Endothelial cell of umbilical vein (primary cell): Measurements from ENCODE around the gene XYLT1.

Source experiments
- EZH2 ChIP-seq: IDR thresholded peaks from 2 replicates; pipeline ENCODE4 v1.6.1; 2012; ENCODE audit warnings: borderline replicate concordance, low read depth, mild to moderate bottlenecking, moderate library complexity, low read length, inconsistent platforms; ENCODE audit not compliant: severe bottlenecking
- FOS ChIP-seq: IDR thresholded peaks from 2 replicates; pipeline ENCODE4 v1.6.1; 2011; ENCODE audit warnings: mild to moderate bottlenecking, low read length, moderate library complexity, borderline replicate concordance; ENCODE audit not compliant: insufficient read depth
- GATA2 ChIP-seq: IDR thresholded peaks from 2 replicates; pipeline ENCODE4 v1.7.0; 2011; ENCODE audit warnings: low read depth, mild to moderate bottlenecking, moderate library complexity, mixed read lengths, low read length; ENCODE audit not compliant: insufficient read length, insufficient read depth
- JUN ChIP-seq: IDR thresholded peaks from 2 replicates; pipeline ENCODE4 v1.6.1; 2011; ENCODE audit warnings: borderline replicate concordance, low read depth; ENCODE audit not compliant: insufficient read length, insufficient read depth
- MAX ChIP-seq: IDR thresholded peaks from 2 replicates; pipeline ENCODE4 v1.6.1; 2011; ENCODE audit not compliant: insufficient read depth, insufficient read length
- MYC ChIP-seq: IDR thresholded peaks from one replicate; pipeline ENCODE4 v1.6.1; 2011; ENCODE audit warnings: mild to moderate bottlenecking, low read depth, low read length
- POLR2A ChIP-seq: IDR thresholded peaks from 2 replicates; pipeline ENCODE4 v1.6.1; 2012; ENCODE audit warnings: low read depth, mild to moderate bottlenecking, control low read depth, low read length
- POLR2AphosphoS5 ChIP-seq: IDR thresholded peaks from 2 replicates; pipeline ENCODE4 v1.6.1; 2012; ENCODE audit warnings: low read depth, mild to moderate bottlenecking, control low read depth, low read length, moderate library complexity; ENCODE audit not compliant: insufficient read depth
- TF ChIP-seq, protein P1 (sequence below), 2 donors: IDR thresholded peaks; 1 replicate in 1 of 2; 2 replicates in 1 of 2; pipeline ENCODE4 v1.5.1; 2011; ENCODE audit warnings: low read length in 2 of 2, mild to moderate bottlenecking in 2 of 2, moderate library complexity in 2 of 2, control low read depth in 1 of 2, inconsistent platforms in 1 of 2, low read depth in 1 of 2; ENCODE audit not compliant: insufficient read depth in 1 of 2; ENCODE audit errors: extremely low read depth in 1 of 2

DNA sequence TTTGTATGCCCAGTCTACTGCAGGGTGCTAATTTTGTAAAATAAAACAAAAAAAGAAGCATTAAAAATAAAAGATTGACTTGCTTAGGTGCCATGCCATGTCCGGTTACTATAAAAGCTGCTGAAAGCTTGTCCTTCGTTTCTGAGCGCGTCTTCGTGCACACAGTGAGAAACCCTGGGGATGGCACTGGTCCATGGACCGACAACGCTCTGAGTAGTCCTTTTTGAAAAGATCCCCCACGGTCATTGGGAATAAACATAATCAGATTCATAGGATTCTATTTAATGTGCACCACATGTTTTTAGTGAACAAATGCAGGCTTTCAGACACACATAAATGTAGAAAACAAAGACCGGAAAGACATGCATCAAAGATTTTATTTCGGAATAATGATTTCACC is 146.3 kb downstream of the XYLT1 start:
- TF ChIP-seq POLR2A, result no peak
- TF ChIP-seq, protein P1, sequence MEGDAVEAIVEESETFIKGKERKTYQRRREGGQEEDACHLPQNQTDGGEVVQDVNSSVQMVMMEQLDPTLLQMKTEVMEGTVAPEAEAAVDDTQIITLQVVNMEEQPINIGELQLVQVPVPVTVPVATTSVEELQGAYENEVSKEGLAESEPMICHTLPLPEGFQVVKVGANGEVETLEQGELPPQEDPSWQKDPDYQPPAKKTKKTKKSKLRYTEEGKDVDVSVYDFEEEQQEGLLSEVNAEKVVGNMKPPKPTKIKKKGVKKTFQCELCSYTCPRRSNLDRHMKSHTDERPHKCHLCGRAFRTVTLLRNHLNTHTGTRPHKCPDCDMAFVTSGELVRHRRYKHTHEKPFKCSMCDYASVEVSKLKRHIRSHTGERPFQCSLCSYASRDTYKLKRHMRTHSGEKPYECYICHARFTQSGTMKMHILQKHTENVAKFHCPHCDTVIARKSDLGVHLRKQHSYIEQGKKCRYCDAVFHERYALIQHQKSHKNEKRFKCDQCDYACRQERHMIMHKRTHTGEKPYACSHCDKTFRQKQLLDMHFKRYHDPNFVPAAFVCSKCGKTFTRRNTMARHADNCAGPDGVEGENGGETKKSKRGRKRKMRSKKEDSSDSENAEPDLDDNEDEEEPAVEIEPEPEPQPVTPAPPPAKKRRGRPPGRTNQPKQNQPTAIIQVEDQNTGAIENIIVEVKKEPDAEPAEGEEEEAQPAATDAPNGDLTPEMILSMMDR (IDR thresholded peaks at IDR 0.05; ENCODE audit: extremely low read depth in 1 of 2, insufficient read depth in 1 of 2, low read depth in 1 of 2, low read length in 2 of 2), result no peak
- no peak for TF ChIP-seq MAX
- TF ChIP-seq EZH2, result no peak
- TF ChIP-seq JUN, result no peak
- TF ChIP-seq FOS, result no peak
- no peak for TF ChIP-seq POLR2AphosphoS5
- TF ChIP-seq MYC, result no peak
- TF ChIP-seq GATA2, result no peak
